Activated CD4-positive, alpha-beta T cell treated with anti-CD3 and anti-CD28 coated beads, Interleukin-2, amount 50 U/mL, for 48 hours (primary cell): ENCODE data around the gene METTL16.
"Not testable (repeated sequence)": the region's sequence is repeated elsewhere in the genome, so short reads cannot be mapped to it uniquely, and the experiment has no call there.

Experiments
- DNase-seq, 2 experiments: peaks; one replicate each; pipeline ENCODE4 v3.0.0-alpha.2; 2020

Gene METTL16

GRCh38 chr17:2500446-2500845 is 11.2 kb downstream of the METTL16 start:
- no peak for DNase-seq

DNA sequence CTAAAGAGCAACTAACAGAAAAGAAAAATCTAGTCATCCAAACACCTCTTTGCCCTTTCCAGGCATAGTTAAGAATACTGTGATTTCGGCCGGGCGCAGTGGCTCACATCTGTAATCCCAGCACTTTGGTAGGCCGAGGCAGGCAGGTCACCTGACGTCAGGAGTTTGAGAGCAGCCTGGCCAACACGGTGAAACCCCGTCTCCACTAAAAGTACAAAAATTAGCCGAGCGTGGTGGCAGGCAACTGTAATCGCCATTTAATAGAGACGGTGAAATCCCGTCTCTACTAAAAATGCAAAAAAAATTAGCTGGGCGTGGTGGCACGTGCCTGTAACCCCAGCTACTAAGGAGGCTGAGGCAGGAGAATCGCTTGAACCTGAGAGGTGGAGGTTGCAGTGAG is 22.4 kb downstream of the METTL16 start:
- DNase-seq: not testable (repeated sequence)

- no peak for DNase-seq
Observed at GRCh38 chr17:2487306-2487705, 24.4 kb downstream of the METTL16 start.

DNA sequence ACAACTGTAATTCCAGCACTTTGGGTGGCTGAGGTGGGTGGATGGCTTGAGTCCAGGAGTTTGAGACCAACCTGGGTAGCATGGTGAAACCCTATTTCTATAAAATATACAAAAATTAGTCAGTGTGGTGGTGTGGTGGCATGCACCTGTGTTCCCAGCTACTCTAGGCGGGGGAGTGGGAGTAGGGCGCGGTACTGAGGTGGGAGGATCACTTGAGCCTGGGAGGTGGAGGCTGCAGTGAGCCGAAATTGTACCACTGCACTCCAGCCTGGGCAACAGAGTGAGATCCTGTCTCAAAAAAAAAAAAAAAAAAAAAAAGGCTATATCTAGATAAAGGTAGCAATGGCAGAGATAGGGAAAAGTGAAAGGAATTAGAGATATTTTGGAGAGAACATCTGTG is 25.0 kb downstream of the METTL16 start:
- not testable (repeated sequence) for DNase-seq

- no peak for DNase-seq
Observed at GRCh38 chr17:2485970-2486369, 25.7 kb downstream of the METTL16 start.

GRCh38 chr17:2485543-2485942 is 26.1 kb downstream of the METTL16 start:
- no peak for DNase-seq

DNA sequence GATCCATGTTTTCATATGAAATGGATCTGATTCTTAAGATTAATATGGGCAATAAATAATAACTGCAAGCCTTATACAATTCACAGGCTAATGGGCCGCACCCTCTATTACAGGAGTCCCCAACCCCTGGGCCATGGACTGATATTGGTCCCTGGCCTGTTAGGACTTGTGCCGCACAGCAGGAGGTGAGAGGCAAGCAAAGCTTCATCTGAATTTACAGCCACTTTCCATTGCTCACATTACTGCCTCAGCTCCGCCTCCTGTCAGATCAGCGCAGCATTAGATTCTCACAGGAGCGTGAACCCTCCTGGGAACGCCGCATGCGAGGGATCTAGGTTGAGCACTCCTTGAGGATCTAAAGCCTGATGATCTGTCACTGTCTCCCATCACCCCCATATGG is 26.8 kb downstream of the METTL16 start:
- DNase-seq: no peak

DNA sequence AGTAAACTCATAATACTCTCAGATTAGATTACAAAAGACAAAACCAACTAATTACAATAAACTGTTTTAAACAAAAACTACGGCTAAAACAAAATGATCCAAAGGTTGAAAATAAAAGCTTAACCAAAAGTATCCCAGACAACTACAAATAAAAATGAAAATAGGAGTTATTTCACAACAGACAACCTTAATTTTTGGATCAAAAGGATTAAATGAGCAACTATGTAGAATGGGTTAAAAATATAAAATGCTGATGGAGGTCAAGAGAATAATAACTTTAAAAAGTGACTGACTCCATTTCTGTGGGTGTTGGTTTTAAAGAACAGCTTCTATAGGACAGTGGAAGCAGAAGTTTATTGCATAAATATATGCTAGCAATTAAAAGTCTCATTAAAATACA is 28.6 kb downstream of the METTL16 start:
- DNase-seq: no peak

GRCh38 chr17:2482218-2482617 is 29.5 kb downstream of the METTL16 start:
- no peak for DNase-seq

DNA sequence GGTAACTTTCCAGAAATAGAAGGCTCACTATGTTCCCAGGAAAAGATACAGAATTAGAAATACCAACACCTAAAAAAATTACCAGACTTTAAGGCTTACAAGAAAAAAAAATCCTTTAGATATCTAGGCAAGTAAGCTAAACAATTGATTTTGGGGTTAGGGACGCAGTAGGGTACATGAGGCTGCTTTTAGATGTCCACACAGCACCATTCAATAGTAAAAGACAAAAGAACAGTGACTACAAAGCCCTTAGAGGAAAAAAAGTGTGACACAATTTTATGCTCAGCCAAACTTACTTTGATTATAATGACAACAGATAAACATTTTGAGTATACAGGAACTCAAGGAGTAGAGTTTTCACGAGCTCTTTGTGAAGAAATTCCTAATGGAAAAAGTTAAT is 29.9 kb downstream of the METTL16 start:
- no peak for DNase-seq

GRCh38 chr17:2478458-2478857 is 33.2 kb downstream of the METTL16 start:
- no peak for DNase-seq

GRCh38 chr17:2475056-2475455 is 36.6 kb downstream of the METTL16 start:
- no peak for DNase-seq

DNA sequence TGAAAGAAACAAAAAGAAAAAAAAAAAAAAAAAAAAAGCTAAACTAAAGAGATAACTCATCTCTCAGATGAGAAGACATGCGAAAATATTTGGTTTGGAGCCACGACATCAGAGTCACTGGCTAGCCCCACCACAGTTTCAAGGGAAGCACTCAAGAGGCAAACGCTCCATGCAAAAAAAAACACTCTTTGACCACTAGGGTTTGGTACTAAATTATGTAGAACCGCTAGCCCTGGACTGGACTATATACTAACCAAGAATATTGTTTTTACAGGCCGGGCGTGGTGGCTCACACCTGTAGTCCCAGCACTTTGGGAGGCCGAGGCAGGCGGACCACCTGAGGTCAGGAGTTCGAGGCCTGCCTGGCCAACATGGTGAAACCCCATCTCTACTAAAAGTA is 37.3 kb downstream of the METTL16 start:
- DNase-seq: no peak

DNA sequence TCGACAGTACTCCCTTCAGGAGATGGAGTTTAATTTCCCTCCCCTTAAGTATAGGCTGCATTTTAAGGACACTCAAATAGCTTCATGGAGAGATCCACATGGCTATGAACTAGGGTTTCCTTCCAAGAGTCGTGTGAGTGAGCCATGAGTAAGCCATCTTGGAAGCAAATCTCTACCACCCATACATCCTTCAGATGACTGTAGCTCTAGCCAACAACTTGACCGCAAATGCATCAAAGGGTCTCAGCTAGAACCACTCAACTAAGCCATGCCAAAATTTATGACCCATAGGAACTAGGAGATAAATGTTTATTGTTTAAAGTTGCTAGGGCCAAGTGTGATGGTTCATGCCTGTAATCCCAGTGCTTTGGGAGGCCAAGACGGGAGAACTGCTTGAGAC is 43.4 kb downstream of the METTL16 start:
- no peak for DNase-seq

GRCh38 chr17:2466931-2467330 is 44.8 kb downstream of the METTL16 start:
- DNase-seq: no peak

DNA sequence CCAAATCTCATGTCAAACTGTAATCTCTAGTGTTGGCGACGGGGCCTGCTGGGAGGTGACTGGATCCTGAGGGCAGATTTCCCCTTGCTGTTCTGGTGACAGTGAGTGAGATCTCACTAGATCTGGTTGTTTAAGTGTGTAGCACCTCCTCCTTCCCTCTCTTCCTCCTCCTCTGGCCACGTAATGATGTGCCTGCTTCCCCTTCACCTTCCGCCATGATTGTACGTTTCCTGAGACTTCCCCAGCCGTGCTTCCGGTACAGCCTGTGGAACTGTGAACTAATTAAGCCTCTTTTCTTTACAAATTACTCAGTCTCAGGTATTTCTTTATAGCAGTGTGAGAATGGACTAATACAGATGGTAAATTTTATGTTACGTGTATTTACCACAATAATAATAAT is 49.2 kb downstream of the METTL16 start:
- no peak for DNase-seq

DNA sequence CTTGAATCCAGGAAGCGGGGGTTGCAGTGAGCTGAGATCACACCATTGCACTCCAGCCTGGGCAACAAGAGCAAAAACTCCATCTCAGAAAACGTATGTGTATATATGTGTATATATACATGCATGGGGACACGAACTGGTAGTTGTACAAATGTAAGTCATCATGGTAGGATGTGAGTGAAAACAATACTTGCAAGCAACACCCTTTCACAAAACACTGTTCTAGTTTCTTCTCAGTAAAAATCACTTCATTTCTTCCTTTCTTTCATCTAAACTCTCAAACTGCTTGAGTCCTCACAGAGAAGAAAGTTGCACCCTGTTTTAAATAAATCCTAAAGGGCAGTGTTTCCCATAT is 51.8 kb downstream of the METTL16 start:
- DNase-seq: no peak

DNA sequence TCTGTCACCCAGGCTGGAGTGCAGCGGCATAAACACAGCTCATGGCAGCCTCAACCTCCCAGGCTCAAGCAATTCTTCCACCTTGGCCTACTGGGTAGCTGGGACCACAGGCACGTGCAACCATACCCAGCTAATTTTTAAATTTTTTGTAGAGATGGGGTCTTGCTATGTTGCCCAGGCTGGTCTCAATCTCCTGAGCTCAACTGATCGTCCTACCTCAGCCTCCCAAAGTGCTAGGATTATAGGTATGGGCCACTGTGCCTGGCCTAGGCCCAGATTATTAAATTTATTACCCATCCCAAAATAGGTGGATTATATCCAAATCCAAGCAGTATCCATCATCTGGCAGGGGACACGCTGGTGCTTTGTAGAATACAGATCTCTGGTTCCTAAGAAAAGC is 53.8 kb downstream of the METTL16 start:
- no peak for DNase-seq

DNA sequence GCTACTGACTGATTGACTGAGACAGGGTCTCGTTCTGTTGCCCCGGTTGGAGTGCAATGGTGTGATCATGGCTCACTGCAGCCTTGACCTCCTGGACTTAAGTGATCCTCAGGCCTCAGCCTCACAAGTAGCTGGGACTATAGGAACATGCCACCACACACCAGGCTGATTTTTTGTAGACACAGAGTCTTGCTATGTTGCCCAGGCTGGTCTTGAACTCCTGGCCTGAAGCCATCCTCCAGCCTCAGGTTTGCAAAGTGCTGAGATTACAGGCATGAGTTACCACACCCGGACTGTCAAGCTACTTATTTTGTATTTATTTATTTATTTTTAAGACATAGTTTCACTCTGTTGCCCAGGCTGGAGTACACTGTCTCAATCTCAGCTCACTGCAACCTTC is 55.2 kb downstream of the METTL16 start:
- DNase-seq: no peak

GRCh38 chr17:2455956-2456355 is 55.7 kb downstream of the METTL16 start:
- no peak for DNase-seq

GRCh38 chr17:2453866-2454265 is 57.8 kb downstream of the METTL16 start:
- DNase-seq: no peak

DNA sequence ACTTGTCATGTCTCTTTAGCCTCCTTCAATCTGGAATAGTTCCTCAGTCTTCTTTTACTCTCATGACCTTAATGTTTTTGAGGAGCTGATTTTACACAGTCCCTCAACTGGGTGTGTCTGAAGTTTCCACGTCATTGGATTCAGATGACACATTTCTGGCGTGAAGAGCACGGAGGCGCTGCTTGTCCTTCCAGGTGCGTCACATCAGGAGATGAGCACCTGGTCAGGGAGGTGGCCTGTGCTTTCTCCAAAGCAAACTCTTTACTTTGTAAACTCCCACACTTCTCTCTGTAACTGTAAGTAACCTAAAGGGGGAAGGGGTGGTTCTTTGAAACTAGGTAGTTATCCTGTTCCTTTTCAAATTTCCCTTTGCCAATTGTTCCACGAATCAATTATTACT is 58.4 kb downstream of the METTL16 start:
- no peak for DNase-seq

- DNase-seq: no peak
Observed at GRCh38 chr17:2452216-2452750, 59.4 kb downstream of the METTL16 start.

DNA sequence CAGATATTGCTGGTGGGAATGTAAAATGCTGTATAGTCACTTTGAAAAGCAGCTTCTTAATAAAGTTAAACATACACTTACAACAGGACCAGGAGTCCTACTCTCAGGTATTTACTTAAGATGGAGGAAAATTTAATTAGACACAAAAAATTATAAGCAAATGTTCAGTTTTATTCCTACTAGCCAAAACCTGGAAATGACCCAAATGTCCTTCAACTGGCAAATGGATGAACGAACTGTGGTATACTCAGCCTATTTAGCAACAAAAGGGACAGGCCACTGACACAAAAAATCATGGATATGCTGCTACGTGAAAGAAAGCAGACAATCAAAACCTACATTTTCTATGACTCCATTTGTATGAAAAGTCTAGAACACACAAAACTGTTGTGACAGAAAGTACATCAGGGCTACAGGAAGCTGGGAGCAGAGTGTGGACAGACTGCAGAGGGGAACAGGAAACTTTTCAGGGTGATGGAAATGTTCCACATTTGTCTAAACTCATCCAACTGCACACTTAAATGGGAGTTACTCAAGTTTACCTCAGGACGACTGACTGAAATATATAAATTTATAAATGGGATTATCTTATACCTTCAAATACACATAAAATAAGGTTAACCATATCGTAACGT is 61.6 kb downstream of the METTL16 start:
- no peak for DNase-seq

DNA sequence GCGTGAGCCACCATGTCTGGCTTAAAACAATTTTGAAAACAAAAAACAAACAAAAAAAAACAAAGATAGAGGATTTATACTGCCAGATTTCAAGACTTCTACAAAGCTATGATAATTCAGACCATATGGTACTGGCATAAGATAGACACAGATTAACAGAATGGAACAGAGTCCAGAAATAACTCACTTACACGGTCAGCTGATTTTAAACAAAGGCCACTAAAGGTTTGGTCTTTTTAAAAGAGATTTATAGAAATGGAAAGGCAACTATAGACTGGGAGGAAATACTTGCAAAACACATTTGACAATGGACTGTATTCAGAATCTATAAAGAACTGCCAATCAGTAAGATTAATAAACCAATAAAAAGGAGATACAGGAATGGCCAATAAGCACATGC is 62.2 kb downstream of the METTL16 start:
- no peak for DNase-seq

DNA sequence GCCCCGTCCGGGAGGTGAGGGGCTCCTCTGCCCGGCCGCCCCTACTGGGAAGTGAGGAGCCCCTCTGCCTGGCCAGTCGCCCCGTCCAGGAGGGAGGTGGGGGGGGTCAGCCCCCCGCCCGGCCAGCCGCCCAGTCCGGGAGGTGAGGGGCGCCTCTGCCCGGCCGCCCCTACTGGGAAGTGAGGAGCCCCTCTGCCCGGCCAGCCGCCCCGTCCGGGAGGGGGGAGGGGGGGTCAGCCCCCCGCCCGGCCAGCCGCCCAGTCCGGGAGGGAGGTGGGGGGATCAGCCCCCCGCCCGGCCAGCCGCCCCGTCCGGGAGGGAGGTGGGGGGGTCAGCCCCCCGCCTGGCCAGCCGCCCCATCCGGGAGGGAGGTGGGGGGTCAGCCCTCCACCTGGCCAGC is 64.2 kb downstream of the METTL16 start:
- DNase-seq: not testable (repeated sequence)
